ENCODE measurements around the gene SIDT1.

SIDT1 gene

DNA sequence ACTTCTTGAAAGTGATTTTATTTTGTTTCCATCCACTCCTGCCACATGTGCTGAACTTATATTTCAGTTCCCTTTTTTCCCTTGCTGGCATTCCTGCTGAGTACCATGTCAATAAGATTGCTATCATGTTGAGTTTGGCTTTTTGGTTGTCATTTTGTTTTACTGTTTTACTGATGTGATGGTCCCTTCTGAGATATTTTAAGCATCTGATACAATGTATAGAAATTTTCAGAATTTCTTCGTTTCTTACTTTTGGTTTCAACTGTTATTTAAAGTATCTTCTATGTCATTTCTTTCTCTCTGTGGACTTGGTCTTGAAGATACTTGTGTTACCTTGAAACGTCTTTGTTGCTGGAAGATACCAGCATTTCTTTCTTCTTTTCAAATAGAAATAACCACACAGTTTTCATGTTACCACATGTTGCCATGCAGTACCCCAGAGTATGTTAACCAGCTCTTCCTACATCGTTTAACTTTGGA lies 14.1 kb downstream of the SIDT1 start:
- TF ChIP-seq EP300 (IDR thresholded peaks at IDR 0.05; ENCODE audit: borderline replicate concordance) (no peak), RAD21 (IDR thresholded peaks at IDR 0.05; ENCODE audit: low read depth) (no peak), TCF12 (IDR thresholded peaks at IDR 0.05; ENCODE audit: low read depth) (no peak), CREB1 (IDR thresholded peaks at IDR 0.05; ENCODE audit: low read depth) (no peak), NFIC (IDR thresholded peaks at IDR 0.05) (no peak), CEBPB (IDR thresholded peaks at IDR 0.05) (no peak), YY1 (IDR thresholded peaks at IDR 0.05; ENCODE audit: low read depth) (no peak), FOXM1 (IDR thresholded peaks at IDR 0.05; ENCODE audit: borderline replicate concordance, low read depth) (no peak), TEAD4 (IDR thresholded peaks at IDR 0.05) (no peak), ZBTB7A (IDR thresholded peaks at IDR 0.05; ENCODE audit: low read depth) (no peak), TAF1 (IDR thresholded peaks at IDR 0.05; ENCODE audit: low read depth) (no peak), EGR1 (IDR thresholded peaks at IDR 0.05) (no peak)
- TF ChIP-seq, protein P1, sequence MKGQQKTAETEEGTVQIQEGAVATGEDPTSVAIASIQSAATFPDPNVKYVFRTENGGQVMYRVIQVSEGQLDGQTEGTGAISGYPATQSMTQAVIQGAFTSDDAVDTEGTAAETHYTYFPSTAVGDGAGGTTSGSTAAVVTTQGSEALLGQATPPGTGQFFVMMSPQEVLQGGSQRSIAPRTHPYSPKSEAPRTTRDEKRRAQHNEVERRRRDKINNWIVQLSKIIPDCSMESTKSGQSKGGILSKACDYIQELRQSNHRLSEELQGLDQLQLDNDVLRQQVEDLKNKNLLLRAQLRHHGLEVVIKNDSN (IDR thresholded peaks at IDR 0.05) = no peak
- TF ChIP-seq, protein P2, sequence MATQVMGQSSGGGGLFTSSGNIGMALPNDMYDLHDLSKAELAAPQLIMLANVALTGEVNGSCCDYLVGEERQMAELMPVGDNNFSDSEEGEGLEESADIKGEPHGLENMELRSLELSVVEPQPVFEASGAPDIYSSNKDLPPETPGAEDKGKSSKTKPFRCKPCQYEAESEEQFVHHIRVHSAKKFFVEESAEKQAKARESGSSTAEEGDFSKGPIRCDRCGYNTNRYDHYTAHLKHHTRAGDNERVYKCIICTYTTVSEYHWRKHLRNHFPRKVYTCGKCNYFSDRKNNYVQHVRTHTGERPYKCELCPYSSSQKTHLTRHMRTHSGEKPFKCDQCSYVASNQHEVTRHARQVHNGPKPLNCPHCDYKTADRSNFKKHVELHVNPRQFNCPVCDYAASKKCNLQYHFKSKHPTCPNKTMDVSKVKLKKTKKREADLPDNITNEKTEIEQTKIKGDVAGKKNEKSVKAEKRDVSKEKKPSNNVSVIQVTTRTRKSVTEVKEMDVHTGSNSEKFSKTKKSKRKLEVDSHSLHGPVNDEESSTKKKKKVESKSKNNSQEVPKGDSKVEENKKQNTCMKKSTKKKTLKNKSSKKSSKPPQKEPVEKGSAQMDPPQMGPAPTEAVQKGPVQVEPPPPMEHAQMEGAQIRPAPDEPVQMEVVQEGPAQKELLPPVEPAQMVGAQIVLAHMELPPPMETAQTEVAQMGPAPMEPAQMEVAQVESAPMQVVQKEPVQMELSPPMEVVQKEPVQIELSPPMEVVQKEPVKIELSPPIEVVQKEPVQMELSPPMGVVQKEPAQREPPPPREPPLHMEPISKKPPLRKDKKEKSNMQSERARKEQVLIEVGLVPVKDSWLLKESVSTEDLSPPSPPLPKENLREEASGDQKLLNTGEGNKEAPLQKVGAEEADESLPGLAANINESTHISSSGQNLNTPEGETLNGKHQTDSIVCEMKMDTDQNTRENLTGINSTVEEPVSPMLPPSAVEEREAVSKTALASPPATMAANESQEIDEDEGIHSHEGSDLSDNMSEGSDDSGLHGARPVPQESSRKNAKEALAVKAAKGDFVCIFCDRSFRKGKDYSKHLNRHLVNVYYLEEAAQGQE (IDR thresholded peaks at IDR 0.05; ENCODE audit: low read depth) = no peak
- TF ChIP-seq, protein P3, sequence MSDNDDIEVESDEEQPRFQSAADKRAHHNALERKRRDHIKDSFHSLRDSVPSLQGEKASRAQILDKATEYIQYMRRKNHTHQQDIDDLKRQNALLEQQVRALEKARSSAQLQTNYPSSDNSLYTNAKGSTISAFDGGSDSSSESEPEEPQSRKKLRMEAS (IDR thresholded peaks at IDR 0.05) = no peak

DNA sequence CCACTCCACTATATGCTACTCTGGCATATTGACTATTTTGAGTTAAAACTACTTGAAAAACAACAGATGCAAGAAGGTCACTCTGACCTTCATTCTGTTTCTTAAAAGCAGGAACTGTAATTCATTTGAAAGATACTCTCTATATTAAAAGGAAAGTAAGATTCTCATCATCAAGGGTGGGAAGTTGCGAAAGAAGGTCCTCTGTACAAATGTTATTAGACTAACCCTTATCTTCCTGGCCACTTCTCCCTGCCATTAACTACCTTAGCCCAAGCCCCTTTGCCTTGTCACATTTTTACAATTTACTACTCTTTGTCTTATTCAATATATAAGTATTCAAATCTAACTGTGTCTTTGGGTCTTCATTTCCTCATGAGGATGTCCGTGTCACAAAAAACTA lies 16.1 kb downstream of the SIDT1 start:
- TF ChIP-seq RAD21 (IDR thresholded peaks at IDR 0.05; ENCODE audit: low read depth) = no peak
- TF ChIP-seq, protein P1 (IDR thresholded peaks at IDR 0.05) = no peak
- TF ChIP-seq TCF12 (IDR thresholded peaks at IDR 0.05; ENCODE audit: low read depth) = no peak
- TF ChIP-seq, protein P2 (IDR thresholded peaks at IDR 0.05; ENCODE audit: low read depth) = no peak
- TF ChIP-seq, protein P3 (IDR thresholded peaks at IDR 0.05) = no peak
- no peak for TF ChIP-seq CEBPB (IDR thresholded peaks at IDR 0.05)
- TF ChIP-seq YY1 (IDR thresholded peaks at IDR 0.05; ENCODE audit: low read depth) = no peak
- TF ChIP-seq EP300 (IDR thresholded peaks at IDR 0.05; ENCODE audit: borderline replicate concordance) = no peak
- no peak for TF ChIP-seq TAF1 (IDR thresholded peaks at IDR 0.05; ENCODE audit: low read depth)
- no peak for TF ChIP-seq CREB1 (IDR thresholded peaks at IDR 0.05; ENCODE audit: low read depth)
- TF ChIP-seq TEAD4 (IDR thresholded peaks at IDR 0.05) = no peak
- TF ChIP-seq NFIC (IDR thresholded peaks at IDR 0.05) = no peak

DNA sequence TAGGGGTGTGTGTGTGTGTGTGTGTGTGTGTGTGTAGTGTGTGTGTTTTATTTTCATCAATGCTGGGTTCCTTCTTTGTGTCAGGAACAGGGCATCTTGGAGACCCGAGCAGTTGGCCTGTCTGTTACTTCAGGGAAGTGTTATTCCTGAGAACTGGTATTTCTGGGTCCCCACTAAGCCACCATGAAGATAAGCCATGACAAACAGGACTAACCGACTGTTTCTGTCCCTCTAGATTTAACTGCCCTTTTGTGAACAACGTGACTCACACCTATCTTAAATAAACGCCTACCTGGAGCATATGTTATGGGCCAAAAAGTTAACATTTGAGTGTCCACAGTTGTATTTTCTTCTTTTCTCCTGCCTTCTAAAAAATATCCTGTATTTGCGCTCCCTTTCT lies 19.5 kb downstream of the SIDT1 start:
- no peak for TF ChIP-seq TEAD4 (IDR thresholded peaks at IDR 0.05)
- TF ChIP-seq FOXM1 (IDR thresholded peaks at IDR 0.05; ENCODE audit: borderline replicate concordance, low read depth) = no peak
- TF ChIP-seq NFIC (IDR thresholded peaks at IDR 0.05) = no peak
- no peak for TF ChIP-seq TAF1 (IDR thresholded peaks at IDR 0.05; ENCODE audit: low read depth)
- TF ChIP-seq CREB1 (IDR thresholded peaks at IDR 0.05; ENCODE audit: low read depth) = no peak
- TF ChIP-seq CEBPB (IDR thresholded peaks at IDR 0.05) = no peak
- TF ChIP-seq EP300 (IDR thresholded peaks at IDR 0.05; ENCODE audit: borderline replicate concordance) = no peak
- TF ChIP-seq YY1 (IDR thresholded peaks at IDR 0.05; ENCODE audit: low read depth) = no peak

DNA sequence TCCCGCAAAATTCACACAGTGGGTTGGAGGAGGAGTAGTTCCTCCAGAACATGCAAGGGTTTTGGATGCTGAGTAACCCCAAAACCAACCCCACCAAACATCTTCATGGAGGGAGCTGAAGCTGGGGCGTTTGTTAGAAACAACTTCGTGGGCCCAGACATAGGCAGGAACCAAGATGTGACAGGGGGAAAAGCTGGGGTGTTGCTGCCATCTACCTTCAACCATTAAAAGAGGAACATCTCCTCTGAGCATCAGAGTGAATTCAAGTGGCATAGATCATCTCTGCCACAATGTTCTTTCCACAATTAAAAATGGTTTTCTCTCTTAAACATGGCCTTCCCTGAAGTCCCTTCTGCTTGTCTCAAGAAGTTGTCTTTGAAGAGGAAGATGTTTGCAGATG lies 20.5 kb downstream of the SIDT1 start:
- TF ChIP-seq CEBPB (IDR thresholded peaks at IDR 0.05) = no peak
- TF ChIP-seq RAD21 (IDR thresholded peaks at IDR 0.05; ENCODE audit: low read depth) = peak; percentile 16; the same call in 1 of the 2 replicates

DNA sequence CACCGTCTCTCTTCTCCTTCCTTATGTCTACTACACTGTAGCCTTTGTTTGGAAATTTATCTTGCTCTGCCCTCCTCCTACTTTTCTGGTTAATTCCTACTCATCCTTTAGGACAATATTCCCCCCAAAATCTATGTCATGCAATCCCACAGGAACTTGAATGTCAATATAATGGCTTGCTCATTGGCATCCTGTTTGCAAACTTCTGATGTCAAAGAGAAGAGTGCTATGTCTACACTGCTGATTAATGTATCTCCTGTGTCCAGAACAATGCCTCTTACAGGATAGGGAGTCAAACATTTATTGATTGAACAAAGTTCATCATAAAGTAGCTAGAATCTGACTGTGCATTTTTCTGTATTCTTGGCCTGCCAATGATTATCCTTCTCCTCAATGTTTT lies 22.8 kb downstream of the SIDT1 start:
- TF ChIP-seq, protein P3 (IDR thresholded peaks at IDR 0.05) = no peak
- TF ChIP-seq CEBPB (IDR thresholded peaks at IDR 0.05) (no peak), YY1 (IDR thresholded peaks at IDR 0.05; ENCODE audit: low read depth) (no peak), EGR1 (IDR thresholded peaks at IDR 0.05) (no peak), NFIC (IDR thresholded peaks at IDR 0.05) (no peak), FOXM1 (IDR thresholded peaks at IDR 0.05; ENCODE audit: borderline replicate concordance, low read depth) (no peak), RAD21 (IDR thresholded peaks at IDR 0.05; ENCODE audit: low read depth) (no peak), CREB1 (IDR thresholded peaks at IDR 0.05; ENCODE audit: low read depth) (no peak), TEAD4 (IDR thresholded peaks at IDR 0.05) (no peak), EP300 (IDR thresholded peaks at IDR 0.05; ENCODE audit: borderline replicate concordance) (no peak), ZBTB7A (IDR thresholded peaks at IDR 0.05; ENCODE audit: low read depth) (no peak), TAF1 (IDR thresholded peaks at IDR 0.05; ENCODE audit: low read depth) (no peak), TCF12 (IDR thresholded peaks at IDR 0.05; ENCODE audit: low read depth) (no peak)
- TF ChIP-seq, protein P2 (IDR thresholded peaks at IDR 0.05; ENCODE audit: low read depth) = no peak
- TF ChIP-seq, protein P1 (IDR thresholded peaks at IDR 0.05) = no peak
